KG1 (cell line): ENCODE results near the gene MYL7.
"Not testable (repeated sequence)": the region's sequence is repeated elsewhere in the genome, so short reads cannot be mapped to it uniquely, and the experiment has no call there.

Experiments used
- DNase-seq: peaks from one replicate; lab custom pipeline; 2025; lab: John Stamatoyannopoulos, UW

The MYL7 gene

GRCh38 chr7:44141221-44141850 lies at the start of gene MYL7:
TSS of gene MYL7 (minus strand) at chr7:44141332. CDS start at chr7:44141305, 27 bp downstream.
- no peak for DNase-seq

DNA sequence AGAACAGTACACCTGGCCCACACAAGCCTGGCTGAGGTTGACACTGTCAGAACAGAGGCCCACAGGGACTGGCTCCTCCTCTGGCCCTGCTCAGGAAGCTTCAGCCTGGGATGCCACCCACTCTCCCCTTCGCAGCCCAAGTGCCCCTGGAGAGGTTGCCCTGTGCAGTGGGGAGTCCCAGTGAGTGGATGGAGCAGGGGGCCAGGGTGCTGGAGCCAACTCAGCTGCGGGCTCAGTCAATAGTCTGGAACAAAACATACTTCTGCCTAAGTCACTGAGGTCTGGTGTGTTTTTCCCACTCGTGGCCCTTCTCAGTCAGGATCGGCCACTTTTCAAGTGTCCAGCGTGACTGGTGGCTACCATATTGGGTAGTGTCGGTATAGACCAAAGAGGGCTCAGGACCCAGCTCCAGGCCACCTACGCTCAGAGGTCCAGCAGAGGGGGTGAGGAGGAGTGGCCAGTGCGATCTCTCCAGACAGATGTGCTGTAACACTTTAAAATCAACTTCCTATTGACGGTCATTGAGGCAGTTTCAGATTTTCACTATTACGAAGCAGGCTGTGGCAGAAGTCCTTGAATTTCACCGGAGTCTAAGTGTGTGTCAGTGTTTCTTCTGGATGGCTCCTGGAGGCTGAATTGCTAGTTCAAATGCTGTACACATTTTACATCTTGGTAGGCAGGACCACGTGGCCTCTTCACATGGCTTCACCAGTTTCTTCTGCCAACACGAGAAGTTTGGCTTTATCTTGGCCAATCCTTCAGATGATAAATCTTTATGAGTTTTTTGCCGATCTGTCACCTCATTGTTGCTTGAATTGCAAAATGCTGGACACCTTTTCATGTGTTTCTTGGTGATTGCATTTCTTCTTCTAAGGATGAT lies 49.1 kb upstream of the MYL7 start:
- DNase-seq = no peak

DNA sequence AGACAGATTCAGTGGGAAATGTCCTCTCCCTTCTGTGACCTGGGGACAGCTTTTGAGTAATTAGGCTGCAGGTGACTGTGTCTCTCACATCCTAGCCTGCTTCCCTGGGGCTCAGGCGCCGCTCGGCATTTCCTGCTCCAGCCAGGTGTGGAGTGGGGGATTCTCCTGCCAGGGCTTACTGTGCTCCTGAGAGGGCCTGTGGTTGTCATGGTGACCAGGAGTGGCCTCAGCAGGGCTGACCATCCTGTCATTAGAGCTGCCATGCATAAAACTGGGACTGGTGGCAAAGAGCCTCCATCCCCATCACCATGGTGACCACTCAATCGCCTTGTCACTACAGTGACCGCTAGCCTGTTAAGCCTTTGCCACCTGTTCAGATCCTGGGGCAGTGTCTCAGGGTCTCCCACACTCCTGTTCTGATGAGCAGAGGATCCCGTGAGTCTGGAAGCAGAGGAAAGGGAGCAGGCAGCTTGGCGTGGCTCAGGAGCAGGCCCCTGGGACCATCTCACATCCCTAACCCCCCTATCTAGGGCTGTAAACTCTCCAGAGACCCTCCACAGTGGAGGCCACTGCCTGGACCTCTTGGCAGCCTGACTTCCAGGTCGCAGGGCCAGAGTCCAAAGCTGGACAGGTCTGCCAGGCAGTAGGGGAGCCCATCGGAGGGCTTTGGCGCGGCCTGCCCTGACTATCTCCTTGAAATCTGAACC lies 48.3 kb upstream of the MYL7 start, which contains the start of gene GCK:
Gene GCK (minus strand): TSS at position 154 of the 707 bp plus-strand sequence. CDS start 486 bp downstream, outside the sequence.
- DNase-seq = no peak

DNA sequence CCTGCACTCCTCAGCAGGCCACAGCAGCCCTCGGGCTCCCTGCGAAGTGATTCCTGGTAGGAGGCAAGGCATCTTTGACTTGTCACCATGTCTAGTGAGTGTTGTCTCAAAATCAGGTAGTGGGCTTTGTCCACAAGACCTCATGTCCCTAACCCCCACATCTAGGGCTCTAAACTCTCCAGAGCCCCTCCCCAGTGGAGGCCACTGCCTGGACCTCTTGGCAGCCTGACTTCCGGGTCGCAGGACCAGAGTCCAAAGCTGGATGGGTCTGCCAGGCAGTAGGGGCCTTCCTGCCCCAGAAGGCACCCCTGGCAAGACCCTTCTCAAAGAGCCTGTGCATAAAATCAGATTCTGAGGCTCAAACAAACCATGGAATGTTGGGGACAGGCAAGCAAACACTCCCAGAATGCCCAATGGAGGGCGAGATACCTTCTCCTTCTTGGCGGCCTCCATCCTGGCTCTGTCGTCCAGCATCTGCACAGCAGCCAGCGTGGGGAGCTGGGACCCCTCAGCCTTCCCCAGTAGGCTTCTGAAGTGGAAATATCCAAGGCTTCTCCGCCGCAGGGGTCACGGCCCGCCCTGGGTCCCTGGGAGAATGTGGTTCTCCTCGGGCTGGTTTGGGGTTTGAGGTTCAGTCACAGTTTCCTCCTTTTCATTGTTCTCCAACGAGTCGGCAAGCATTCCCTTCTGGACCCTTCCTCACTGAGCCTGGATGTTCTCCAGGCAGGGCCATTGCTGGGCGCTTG lies 47.5 kb upstream of the MYL7 start:
- no peak for DNase-seq

- DNase-seq = no peak
Observed at GRCh38 chr7:44187636-44188416, 46.7 kb upstream of the MYL7 start.

- no peak for DNase-seq
Observed at GRCh38 chr7:44186736-44187135, 45.6 kb upstream of the MYL7 start.

- no peak for DNase-seq
Observed at GRCh38 chr7:44185729-44186128, 44.6 kb upstream of the MYL7 start.

DNA sequence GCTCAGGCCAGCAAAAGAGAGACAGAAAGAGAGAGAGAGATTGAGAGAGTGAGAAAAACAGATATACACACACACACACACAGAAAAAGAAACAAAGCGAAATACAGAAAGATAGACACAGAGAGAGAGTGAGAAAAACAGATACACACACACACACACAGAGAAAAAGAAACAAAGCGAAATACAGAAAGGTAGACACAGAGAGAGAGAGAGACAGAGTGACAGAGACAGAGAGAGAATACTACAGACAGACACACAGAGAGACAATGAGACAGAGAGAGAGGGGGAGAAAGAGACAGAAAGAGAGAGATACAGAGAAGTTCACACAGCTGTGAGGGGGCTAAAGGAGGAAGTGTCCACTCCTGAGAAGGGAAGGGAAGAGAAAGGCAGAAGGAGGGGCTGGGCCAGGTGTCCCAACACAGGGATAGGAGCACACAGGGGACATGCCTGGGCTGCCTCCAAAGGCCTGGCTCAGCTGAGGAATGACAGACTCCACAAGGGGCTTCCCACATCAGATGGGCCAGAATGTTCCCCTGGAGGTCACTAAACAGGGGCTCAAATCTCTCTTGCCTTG lies 43.8 kb upstream of the MYL7 start:
- DNase-seq = no peak

GRCh38 chr7:44184206-44184872 lies 43.2 kb upstream of the MYL7 start:
- no peak for DNase-seq

DNA sequence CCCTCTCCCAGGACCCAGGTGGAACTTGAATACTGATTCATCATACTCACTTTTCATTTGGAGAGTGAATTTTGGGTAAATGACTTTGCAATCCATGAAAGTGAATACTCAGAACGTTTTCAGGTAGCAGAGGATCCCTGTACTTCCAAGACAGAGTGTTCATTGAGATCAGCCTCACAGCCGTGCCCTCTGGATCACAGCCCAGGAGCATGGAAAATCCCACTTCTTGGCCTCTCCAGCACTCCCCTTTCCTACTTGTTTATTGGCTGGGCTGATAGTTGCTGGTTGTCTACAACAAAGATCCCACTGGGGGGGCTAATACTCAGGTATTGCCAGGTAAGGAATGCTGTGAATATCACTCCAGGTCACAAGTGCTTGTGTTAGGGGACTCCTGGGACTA lies 42.3 kb upstream of the MYL7 start:
- DNase-seq = no peak

DNA sequence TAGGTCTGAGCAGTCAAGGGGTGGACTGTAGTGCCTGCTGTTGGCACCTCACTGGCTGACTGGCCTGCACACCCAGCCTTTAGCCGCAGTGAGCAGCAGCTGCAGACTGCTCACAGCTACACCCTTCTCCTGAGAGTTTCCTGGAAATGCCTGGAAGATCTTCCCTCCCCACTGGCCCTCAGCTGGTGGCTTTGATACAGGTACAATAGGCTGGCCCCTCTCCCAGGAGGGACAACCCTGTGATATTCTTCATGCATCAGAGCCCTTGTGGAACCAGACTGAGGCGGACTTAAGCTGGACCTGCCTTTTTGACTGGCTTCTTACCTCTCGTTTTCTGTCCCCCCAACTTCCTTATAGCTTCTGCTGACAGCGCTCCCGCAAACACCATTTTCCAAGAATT lies 41.7 kb upstream of the MYL7 start:
- DNase-seq = no peak

DNA sequence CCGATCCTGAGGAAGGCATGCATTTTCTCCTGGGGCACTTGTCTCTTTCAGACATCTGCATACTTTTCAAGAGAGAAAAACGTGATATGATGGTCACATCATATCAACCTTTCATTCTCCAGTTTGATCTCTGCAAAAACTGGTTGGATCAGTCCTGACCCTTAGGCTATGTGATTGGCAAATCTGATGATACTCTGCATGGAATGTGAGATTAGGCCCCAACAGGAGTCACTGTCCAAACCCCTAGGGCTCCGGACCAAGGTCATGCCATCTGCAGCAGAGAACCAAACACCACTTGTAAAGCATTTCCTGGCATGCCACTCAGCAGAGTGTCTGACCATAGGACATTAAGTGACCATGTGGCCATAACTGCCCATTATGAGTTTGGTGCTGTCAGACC lies 39.5 kb upstream of the MYL7 start:
- no peak for DNase-seq

DNA sequence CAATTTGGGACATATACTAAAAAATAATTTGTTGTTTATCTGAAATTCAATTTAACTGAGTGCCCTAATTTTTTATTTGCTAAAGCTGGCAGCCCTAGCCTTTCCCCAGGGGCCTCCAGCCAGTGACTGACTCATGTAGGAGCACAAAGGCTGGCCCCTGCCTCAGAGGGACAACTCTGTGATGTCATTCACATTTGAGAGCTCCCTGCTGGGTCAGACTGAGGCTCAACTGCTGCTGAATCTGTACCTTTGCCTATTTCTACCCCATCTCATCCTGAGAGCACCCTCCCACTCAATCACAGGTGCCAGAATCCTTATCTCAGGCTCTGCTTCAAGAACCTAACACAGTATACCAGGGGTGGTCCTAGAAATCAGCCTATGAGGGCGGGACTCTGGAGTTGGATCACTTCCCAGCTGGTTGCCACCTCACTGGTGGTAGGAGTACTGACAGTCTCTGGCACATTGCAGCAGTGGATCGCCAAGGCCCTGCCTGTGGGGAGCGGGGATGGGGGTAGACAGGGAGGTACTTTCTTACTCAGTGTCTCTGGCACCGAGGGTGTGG lies 36.5 kb upstream of the MYL7 start:
- no peak for DNase-seq

DNA sequence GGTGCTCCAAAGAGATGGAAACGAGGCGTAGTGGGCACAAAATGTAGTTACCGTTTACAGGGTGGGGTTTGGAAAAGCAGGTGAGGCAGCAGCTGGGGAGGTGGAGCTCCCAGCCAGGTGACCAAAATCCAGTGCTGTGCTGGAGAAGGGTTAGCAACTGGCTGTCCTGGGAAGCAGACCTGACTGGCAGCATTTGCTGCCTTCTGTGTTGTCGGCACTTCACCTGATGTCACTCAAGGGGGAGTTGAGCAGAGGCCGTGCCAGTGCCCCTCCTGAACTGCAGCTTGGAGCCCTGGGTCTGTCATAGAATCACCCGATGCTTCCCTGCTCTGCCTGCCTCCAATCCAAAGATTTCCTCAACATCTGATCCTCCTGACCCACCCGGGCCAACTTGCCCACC lies 35.4 kb upstream of the MYL7 start:
- DNase-seq = no peak

GRCh38 chr7:44175730-44176129 lies 34.6 kb upstream of the MYL7 start:
- no peak for DNase-seq

- not testable (repeated sequence) for DNase-seq
Observed at GRCh38 chr7:44174694-44174948, 33.5 kb upstream of the MYL7 start.

DNA sequence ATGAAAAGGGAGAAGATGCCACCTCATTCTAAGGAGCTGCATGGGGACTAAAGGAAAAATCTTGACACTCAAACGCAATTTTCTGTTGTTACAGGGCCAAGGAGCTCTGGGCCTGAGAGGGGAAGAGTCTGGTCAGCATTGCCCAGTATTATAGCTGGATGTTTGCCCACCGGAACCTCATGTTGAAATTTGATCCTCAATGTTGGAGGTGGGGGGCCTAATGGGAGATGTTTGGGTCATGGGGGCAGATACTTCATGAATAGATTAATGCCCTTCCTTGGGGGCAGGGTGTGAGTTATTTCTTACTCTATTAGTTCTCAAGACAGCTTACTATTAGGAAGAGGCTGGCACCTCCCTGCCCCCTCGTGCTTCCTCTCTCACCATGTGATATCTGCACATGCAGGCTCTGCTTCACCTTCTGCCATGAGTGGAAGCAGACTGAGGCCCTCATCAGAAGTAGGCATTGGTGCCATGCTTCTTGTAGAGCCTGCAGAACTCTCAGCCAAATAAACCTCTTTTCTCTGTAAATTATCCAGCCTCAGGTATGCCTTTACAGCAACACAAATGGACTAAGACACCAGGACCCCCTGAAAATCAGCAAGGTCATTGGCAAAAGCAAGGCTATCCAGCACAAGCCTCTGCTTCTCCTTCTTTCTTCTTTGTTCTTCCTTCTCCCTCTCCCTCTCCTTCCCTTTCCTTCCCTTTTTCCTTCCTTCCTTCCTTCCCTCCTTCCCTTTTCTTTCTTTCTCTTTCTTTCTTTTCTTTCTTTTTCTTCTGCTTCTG lies 33.0 kb upstream of the MYL7 start:
- no peak for DNase-seq

DNA sequence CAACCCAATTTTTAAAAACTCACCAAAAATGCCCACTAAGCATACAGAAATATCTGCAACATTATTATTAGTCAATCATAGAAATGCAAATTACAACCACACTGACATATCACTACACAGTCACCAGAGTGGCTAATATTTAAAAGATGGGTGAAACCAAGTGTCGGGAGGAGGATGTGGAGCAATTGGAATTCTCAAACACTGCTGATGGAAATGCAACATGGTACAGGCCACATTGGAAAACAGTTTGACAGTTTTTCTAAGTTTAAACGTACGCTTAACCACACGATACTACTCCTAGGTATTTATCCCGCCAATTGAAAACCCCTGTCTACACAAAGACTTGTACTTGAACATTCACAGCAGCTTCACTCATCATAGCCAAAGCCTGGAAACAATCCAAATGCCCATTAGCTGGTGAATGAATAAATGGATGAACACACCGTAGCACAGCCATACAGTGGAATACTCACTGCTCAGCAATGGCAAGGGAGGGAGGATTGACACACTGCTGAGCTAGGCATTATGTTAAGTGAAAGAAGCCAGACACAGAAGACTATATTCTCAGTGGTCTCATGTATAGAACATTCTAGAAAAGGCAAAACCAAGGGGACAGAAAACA lies 31.8 kb upstream of the MYL7 start:
- no peak for DNase-seq

- no peak for DNase-seq
Observed at GRCh38 chr7:44172352-44172751, 31.2 kb upstream of the MYL7 start.
